Endothelial cell of umbilical vein (primary cell): Measurements from ENCODE around the gene CXXC5. TPM values are rescaled to one million over a fixed set of nuclear protein-coding genes. Genes with fewer than 3 reads are reported as not detected.

ENCODE experiments used
- BruUV-seq: library from RNA; stranded (reverse); fragments of 400-500 nt; replicated peaks from 2 replicates; lab custom pipeline; 2021; lab: Mats Ljungman, UMichigan
- CTCF ChIA-PET: fragments of 300-600, 350-600 bp; sonication (Branson Sonifier 250); formaldehyde crosslinking; loops from one replicate; lab custom pipeline; 2021; ENCODE audit warnings: antibody characterized with exemption, inconsistent platforms; lab: Charles Lee
- POLR2A ChIA-PET: fragments of 300-600, 350-600 bp; sonication (Branson Sonifier 250); formaldehyde crosslinking; loops from one replicate; lab custom pipeline; 2021; ENCODE audit warnings: antibody characterized with exemption, inconsistent platforms; lab: Charles Lee
- DNase-seq: peaks from one replicate; pipeline ENCODE4 v3.0.0-alpha.2; 2011; ENCODE audit warnings: low read depth, low spot score
- FAIRE-seq: peaks from 2 replicates; lab custom pipeline; 2011; peaks lifted over from hg19 to GRCh38; lab: Jason Lieb, UNC
- H2AFZ ChIP-seq: 2 replicates; pipeline ENCODE4 v1.6.0; 2012; ENCODE audit warnings: low read depth, low read length, control low read depth, inconsistent platforms
- H3K27ac ChIP-seq: 2 replicates; pipeline ENCODE4 v1.5.1; 2011; ENCODE audit warnings: low read depth, mild to moderate bottlenecking, control low read depth, low read length, moderate library complexity; ENCODE audit not compliant: insufficient read depth
- H3K27me3 ChIP-seq, 2 experiments: 2 replicates each; pipeline versions ENCODE4 v1.6.0 to v1.6.1; 2011; ENCODE audit warnings: low read length in 2 of 2, mixed read lengths in 1 of 2; ENCODE audit not compliant: control insufficient read depth in 2 of 2, insufficient read depth in 2 of 2
- H3K36me3 ChIP-seq, 2 experiments: 2 replicates in 1 of 2; 3 replicates in 1 of 2; pipeline ENCODE4 v1.5.1; 2011; ENCODE audit warnings: low read length in 2 of 2, mild to moderate bottlenecking in 1 of 2, moderate library complexity in 1 of 2; ENCODE audit not compliant: control insufficient read depth in 2 of 2, insufficient read depth in 2 of 2; ENCODE audit errors: extremely low read depth in 1 of 2
- H3K4me1 ChIP-seq: 3 replicates; pipeline ENCODE4 v1.5.1; 2011; ENCODE audit warnings: mild to moderate bottlenecking, low read length; ENCODE audit not compliant: control insufficient read depth, insufficient read depth; ENCODE audit errors: extremely low read depth
- H3K4me2 ChIP-seq: 2 replicates; pipeline ENCODE4 v1.6.1; 2011; ENCODE audit warnings: low read length, control low read depth, mixed read lengths; ENCODE audit not compliant: insufficient read depth
- H3K4me3 ChIP-seq, 3 experiments: fragments of 200-600 bp in 1 of 3; sonication (generic), shearing (Covaris generic) in 1 of 3; replicated peaks in 1 of 3; 2 replicates each; pipeline ENCODE4 v1.5.1; 2011 to 2016; ENCODE audit warnings: control low read depth in 3 of 3, low read length in 3 of 3, mild to moderate bottlenecking in 2 of 3, inconsistent platforms in 1 of 3, low read depth in 1 of 3, moderate library complexity in 1 of 3; ENCODE audit not compliant: insufficient read depth in 1 of 3
- H3K79me2 ChIP-seq: 2 replicates; pipeline ENCODE4 v1.6.0; 2012; ENCODE audit warnings: low read length, inconsistent platforms; ENCODE audit not compliant: control insufficient read depth, insufficient read depth
- H3K9ac ChIP-seq: replicated peaks from 2 replicates; pipeline ENCODE3; 2011; ENCODE audit warnings: low read length, control low read depth; ENCODE audit not compliant: insufficient read depth; ENCODE audit errors: extremely low read depth
- H3K9me1 ChIP-seq: replicated peaks from 3 replicates; pipeline ENCODE4 v1.6.0; 2011; ENCODE audit warnings: mild to moderate bottlenecking, low read length; ENCODE audit not compliant: control insufficient read depth, insufficient read depth; ENCODE audit errors: extremely low read depth
- H3K9me3 ChIP-seq: replicated peaks from 2 replicates; pipeline ENCODE4 v1.5.1; 2012; ENCODE audit warnings: low read length, inconsistent platforms; ENCODE audit not compliant: control insufficient read depth, insufficient read depth
- H4K20me1 ChIP-seq: replicated peaks from 2 replicates; pipeline ENCODE3; 2011; ENCODE audit warnings: mild to moderate bottlenecking, low read length; ENCODE audit not compliant: control insufficient read depth, insufficient read depth; ENCODE audit errors: extremely low read depth
- EZH2 ChIP-seq: IDR thresholded peaks from 2 replicates; pipeline ENCODE4 v1.6.1; 2012; ENCODE audit warnings: borderline replicate concordance, low read depth, mild to moderate bottlenecking, moderate library complexity, low read length, inconsistent platforms; ENCODE audit not compliant: severe bottlenecking
- FOS ChIP-seq: IDR thresholded peaks from 2 replicates; pipeline ENCODE4 v1.6.1; 2011; ENCODE audit warnings: mild to moderate bottlenecking, low read length, moderate library complexity, borderline replicate concordance; ENCODE audit not compliant: insufficient read depth
- GATA2 ChIP-seq: IDR thresholded peaks from 2 replicates; pipeline ENCODE4 v1.7.0; 2011; ENCODE audit warnings: low read depth, mild to moderate bottlenecking, moderate library complexity, mixed read lengths, low read length; ENCODE audit not compliant: insufficient read length, insufficient read depth
- JUN ChIP-seq: IDR thresholded peaks from 2 replicates; pipeline ENCODE4 v1.6.1; 2011; ENCODE audit warnings: borderline replicate concordance, low read depth; ENCODE audit not compliant: insufficient read length, insufficient read depth
- MAX ChIP-seq: IDR thresholded peaks from 2 replicates; pipeline ENCODE4 v1.6.1; 2011; ENCODE audit not compliant: insufficient read depth, insufficient read length
- MYC ChIP-seq: IDR thresholded peaks from one replicate; pipeline ENCODE4 v1.6.1; 2011; ENCODE audit warnings: mild to moderate bottlenecking, low read depth, low read length
- POLR2A ChIP-seq: IDR thresholded peaks from 2 replicates; pipeline ENCODE4 v1.6.1; 2012; ENCODE audit warnings: low read depth, mild to moderate bottlenecking, control low read depth, low read length
- POLR2AphosphoS5 ChIP-seq: IDR thresholded peaks from 2 replicates; pipeline ENCODE4 v1.6.1; 2012; ENCODE audit warnings: low read depth, mild to moderate bottlenecking, control low read depth, low read length, moderate library complexity; ENCODE audit not compliant: insufficient read depth
- dilution Hi-C: fragments of 300-500 bp; cut with MboI; formaldehyde crosslinking; loops from one replicate; pipeline ENCODE4 v1.15.0; 2019; ENCODE audit warnings: low sequenced_read_pairs; ENCODE audit not compliant: extremely low pct_ligation_motif_present
- intact Hi-C: fragments of 100-400 bp; cut with micrococcal nuclease; formaldehyde crosslinking; loops from one replicate; pipeline ENCODE4 v1.10.0; 2022
- polyA plus RNA-seq, 4 experiments: library from polyadenylated mRNA; depleted of rRNA in 3 of 4; stranded (reverse) in 3 of 4; unstranded in 1 of 4; fragments of >200 nt; gene quantifications; 2 replicates each; pipeline versions ENCODE4 v1.2.1 to v1.2.3, GENCODE V29; 2011 to 2012; ENCODE audit warnings: missing spikeins in 1 of 4
- total RNA-seq: library from RNA; stranded (reverse); gene quantifications from 2 replicates; pipeline ENCODE4 v1.2.3, GENCODE V29; 2021
- TF ChIP-seq, protein P1 (sequence below), 2 donors: IDR thresholded peaks; 1 replicate in 1 of 2; 2 replicates in 1 of 2; pipeline ENCODE4 v1.5.1; 2011; ENCODE audit warnings: low read length in 2 of 2, mild to moderate bottlenecking in 2 of 2, moderate library complexity in 2 of 2, control low read depth in 1 of 2, inconsistent platforms in 1 of 2, low read depth in 1 of 2; ENCODE audit not compliant: insufficient read depth in 1 of 2; ENCODE audit errors: extremely low read depth in 1 of 2

The CXXC5 gene
- total and polyA plus RNA-seq, 2 donors (not counting 3 experiments of a cell fraction or from before 2014, with no cell fraction given), result 2.7 to 5.5 TPM

GRCh38 chr5:139667001-139667729, 19.0 kb downstream of the CXXC5 start:
- H3K36me3 ChIP-seq, result no peaks in the 10 kb centered on the region
- peaks cover 32% of the 10 kb centered on the region for H3K4me1 ChIP-seq
- ChIA-PET POLR2A (interaction anchor here (0.6 kb wide), 1 partner anchor 20 kb away, joined by 3 read pairs; no protein-coding TSS in a partner anchor), CTCF (interaction anchor here (1.0 to 4.0 kb wide), 8 partner anchors 10 to 98 kb away, joined by 3 to 14 read pairs (median 6); partner anchors contain the start of gene CXXC5)
- no peaks in the 10 kb centered on the region for H3K9me3 ChIP-seq
- H3K27ac ChIP-seq, result no peak overlapping the region
- no peaks in the 10 kb centered on the region for H3K79me2 ChIP-seq
- no peaks in the 10 kb centered on the region for H4K20me1 ChIP-seq
- BruUV-seq, result no TSS peak
- H3K4me2 ChIP-seq, result no peak overlapping the region
- TF ChIP-seq FOS (no peak), EZH2 (no peak), JUN (no peak), POLR2A (no peak), POLR2AphosphoS5 (no peak), MAX (no peak), MYC (no peak), GATA2 (no peak)
- TF ChIP-seq, protein P1, sequence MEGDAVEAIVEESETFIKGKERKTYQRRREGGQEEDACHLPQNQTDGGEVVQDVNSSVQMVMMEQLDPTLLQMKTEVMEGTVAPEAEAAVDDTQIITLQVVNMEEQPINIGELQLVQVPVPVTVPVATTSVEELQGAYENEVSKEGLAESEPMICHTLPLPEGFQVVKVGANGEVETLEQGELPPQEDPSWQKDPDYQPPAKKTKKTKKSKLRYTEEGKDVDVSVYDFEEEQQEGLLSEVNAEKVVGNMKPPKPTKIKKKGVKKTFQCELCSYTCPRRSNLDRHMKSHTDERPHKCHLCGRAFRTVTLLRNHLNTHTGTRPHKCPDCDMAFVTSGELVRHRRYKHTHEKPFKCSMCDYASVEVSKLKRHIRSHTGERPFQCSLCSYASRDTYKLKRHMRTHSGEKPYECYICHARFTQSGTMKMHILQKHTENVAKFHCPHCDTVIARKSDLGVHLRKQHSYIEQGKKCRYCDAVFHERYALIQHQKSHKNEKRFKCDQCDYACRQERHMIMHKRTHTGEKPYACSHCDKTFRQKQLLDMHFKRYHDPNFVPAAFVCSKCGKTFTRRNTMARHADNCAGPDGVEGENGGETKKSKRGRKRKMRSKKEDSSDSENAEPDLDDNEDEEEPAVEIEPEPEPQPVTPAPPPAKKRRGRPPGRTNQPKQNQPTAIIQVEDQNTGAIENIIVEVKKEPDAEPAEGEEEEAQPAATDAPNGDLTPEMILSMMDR (IDR thresholded peaks at IDR 0.05; ENCODE audit: extremely low read depth in 1 of 2, insufficient read depth in 1 of 2, low read depth in 1 of 2, low read length in 2 of 2), result no peak
- no peak overlapping the region for H2AFZ ChIP-seq
- dilution Hi-C loops, result no loop called here
- DNase-seq (no peak), FAIRE-seq (no peak)
- H3K9ac ChIP-seq, result no peak overlapping the region
- H3K4me3 ChIP-seq, result no peak overlapping the region
- intact Hi-C loops, result no loop called here
- no peaks in the 10 kb centered on the region for H3K27me3 ChIP-seq
- no peaks in the 10 kb centered on the region for H3K9me1 ChIP-seq
